H1 (cell line): ENCODE data around the gene IQSEC3. TPM values are rescaled to one million over a fixed set of nuclear protein-coding genes. Genes with fewer than 3 reads are reported as not detected.

Source experiments
- CTCF ChIA-PET: fragments of 300-600 bp; sonication (Branson Sonifier 250); formaldehyde crosslinking; loops from one replicate; lab custom pipeline; 2021; ENCODE audit not compliant: partially characterized antibody; lab: Charles Lee
- POLR2A ChIA-PET: fragments of 300-600 bp; sonication (Branson Sonifier 250); formaldehyde crosslinking; loops from one replicate; lab custom pipeline; 2021; ENCODE audit warnings: inconsistent platforms; ENCODE audit not compliant: partially characterized antibody; lab: Charles Lee
- DNase-seq, 2 experiments: peaks; one replicate each; pipeline versions ENCODE4 v3.0.0 to v3.0.0-alpha.2; 2010 to 2022; ENCODE audit warnings: low spot score in 2 of 2, low read depth in 1 of 2, mixed read lengths in 1 of 2
- FAIRE-seq: peaks from 2 replicates; lab custom pipeline; 2011; peaks lifted over from hg19 to GRCh38; lab: Jason Lieb, UNC
- H2AFZ ChIP-seq: 2 replicates; pipeline ENCODE4 v1.8.1; 2012; ENCODE audit warnings: low read length, inconsistent platforms
- H2AK5ac ChIP-seq: 2 replicates; pipeline ENCODE4 v1.6.1; 2013; ENCODE audit warnings: low read depth, low read length
- H2BK120ac ChIP-seq: replicated peaks from 2 replicates; pipeline ENCODE3; 2013; ENCODE audit warnings: low read depth, low read length, inconsistent platforms
- H2BK12ac ChIP-seq: 2 replicates; pipeline ENCODE4 v1.6.1; 2013; ENCODE audit warnings: low read depth, low read length
- H2BK15ac ChIP-seq: 2 replicates; pipeline ENCODE4 v1.6.1; 2013; ENCODE audit warnings: low read length
- H2BK20ac ChIP-seq: 2 replicates; pipeline ENCODE4 v1.6.1; 2013; ENCODE audit warnings: low read length
- H2BK5ac ChIP-seq: 2 replicates; pipeline ENCODE4 v1.6.1; 2013; ENCODE audit warnings: low read depth, low read length
- H3K14ac ChIP-seq: 2 replicates; pipeline ENCODE4 v1.6.1; 2013; ENCODE audit warnings: inconsistent platforms; ENCODE audit not compliant: insufficient read length
- H3K18ac ChIP-seq: 2 replicates; pipeline ENCODE4 v1.6.1; 2013; ENCODE audit warnings: low read length; ENCODE audit errors: extremely low read depth
- H3K23ac ChIP-seq: 2 replicates; pipeline ENCODE4 v1.6.1; 2013; ENCODE audit warnings: inconsistent platforms; ENCODE audit not compliant: insufficient read length
- H3K23me2 ChIP-seq: 2 replicates; pipeline ENCODE4 v1.6.1; 2013; ENCODE audit warnings: low read depth, low read length
- H3K27ac ChIP-seq: 2 replicates; pipeline ENCODE4 v1.6.1; 2011; ENCODE audit warnings: low read depth, low read length, inconsistent platforms
- H3K27me3 ChIP-seq, 4 experiments: replicated peaks in 1 of 4; 1 replicate in 1 of 4; 2 replicates in 3 of 4; pipeline versions ENCODE4 v1.6.1 to v1.8.1; 2011 to 2013; ENCODE audit warnings: low read length in 3 of 4, mild to moderate bottlenecking in 3 of 4, inconsistent platforms in 2 of 4, mixed read lengths in 2 of 4, moderate library complexity in 1 of 4; ENCODE audit not compliant: control insufficient read depth in 3 of 4, insufficient read depth in 3 of 4; ENCODE audit errors: extremely low read depth in 1 of 4
- H3K36me3 ChIP-seq, 4 experiments: 2 replicates each; pipeline versions ENCODE4 v1.6.1 to v1.8.1; 2011 to 2013; ENCODE audit warnings: mild to moderate bottlenecking in 4 of 4, low read length in 3 of 4, moderate library complexity in 2 of 4, control low read depth in 1 of 4, inconsistent platforms in 1 of 4; ENCODE audit not compliant: insufficient read depth in 4 of 4, control insufficient read depth in 2 of 4
- H3K4ac ChIP-seq: replicated peaks from 2 replicates; pipeline ENCODE3; 2013; ENCODE audit warnings: low read length, low read depth, mixed read lengths, inconsistent platforms; ENCODE audit not compliant: insufficient read length
- H3K4me1 ChIP-seq, 4 experiments: replicated peaks in 1 of 4; 1 replicate in 1 of 4; 2 replicates in 3 of 4; pipeline versions ENCODE4 v1.6.1 to v1.8.1; 2011 to 2013; ENCODE audit warnings: low read length in 3 of 4, inconsistent platforms in 2 of 4, mixed read lengths in 1 of 4; ENCODE audit not compliant: insufficient read depth in 4 of 4, control insufficient read depth in 3 of 4
- H3K4me2 ChIP-seq, 2 experiments: 2 replicates each; pipeline versions ENCODE4 v1.6.1 to v1.8.1; 2011 to 2013; ENCODE audit warnings: low read depth in 2 of 2, low read length in 2 of 2, control low read depth in 1 of 2, inconsistent platforms in 1 of 2, mild to moderate bottlenecking in 1 of 2; ENCODE audit not compliant: insufficient read depth in 1 of 2
- H3K4me3 ChIP-seq, 4 experiments: fragments of 200-600, 300-600 bp in 1 of 4; sonication (generic), shearing (Covaris generic), sonication (Bioruptor Twin) in 1 of 4; 2 replicates each; pipeline versions ENCODE4 v1.5.1 to v1.8.1; 2011 to 2016; ENCODE audit warnings: low read length in 4 of 4, low read depth in 3 of 4, control low read depth in 2 of 4, inconsistent platforms in 2 of 4, mild to moderate bottlenecking in 2 of 4, mixed read lengths in 1 of 4, moderate library complexity in 1 of 4; ENCODE audit not compliant: insufficient read depth in 2 of 4; ENCODE audit errors: extremely low read depth in 1 of 4
- H3K56ac ChIP-seq: replicated peaks from 2 replicates; pipeline ENCODE3; 2013; ENCODE audit warnings: low read depth, mild to moderate bottlenecking, mixed read lengths, low read length, inconsistent platforms; ENCODE audit not compliant: insufficient read length
- H3K79me1 ChIP-seq: 2 replicates; pipeline ENCODE4 v1.6.1; 2013; ENCODE audit warnings: low read depth, low read length, control low read depth
- H3K79me2 ChIP-seq, 2 experiments: 2 replicates each; pipeline versions ENCODE4 v1.6.1 to v1.8.1; 2012 to 2013; ENCODE audit warnings: low read length in 2 of 2, mild to moderate bottlenecking in 2 of 2, inconsistent platforms in 1 of 2; ENCODE audit not compliant: insufficient read depth in 2 of 2, control insufficient read depth in 1 of 2
- H3K9ac ChIP-seq, 4 experiments: replicated peaks in 1 of 4; 1 replicate in 1 of 4; 2 replicates in 3 of 4; pipeline versions ENCODE4 v1.6.1 to v1.8.1; 2011 to 2013; ENCODE audit warnings: low read depth in 3 of 4, low read length in 3 of 4, control low read depth in 2 of 4, mild to moderate bottlenecking in 2 of 4, moderate library complexity in 2 of 4, inconsistent platforms in 1 of 4; ENCODE audit errors: extremely low read depth in 1 of 4
- H3K9me3 ChIP-seq, 2 experiments: 2 replicates each; pipeline versions ENCODE4 v1.6.1 to v1.8.1; 2012 to 2013; ENCODE audit warnings: mild to moderate bottlenecking in 2 of 2, moderate library complexity in 2 of 2, control low read depth in 1 of 2, inconsistent platforms in 1 of 2, low read depth in 1 of 2, low read length in 1 of 2, mixed read lengths in 1 of 2; ENCODE audit not compliant: insufficient read depth in 2 of 2
- H4K20me1 ChIP-seq, 2 experiments: replicated peaks in 1 of 2; 2 replicates each; pipeline versions ENCODE3 to v1.8.1; 2011 to 2013; ENCODE audit warnings: inconsistent platforms in 2 of 2, low read length in 2 of 2, mild to moderate bottlenecking in 1 of 2; ENCODE audit not compliant: insufficient read depth in 2 of 2, control insufficient read depth in 1 of 2
- H4K5ac ChIP-seq: 2 replicates; pipeline ENCODE4 v1.6.1; 2013; ENCODE audit warnings: low read length, low read depth, mixed read lengths, inconsistent platforms; ENCODE audit not compliant: insufficient read length
- H4K8ac ChIP-seq: 2 replicates; pipeline ENCODE4 v1.8.0; 2013; ENCODE audit warnings: mild to moderate bottlenecking, moderate library complexity, low read length, inconsistent platforms; ENCODE audit not compliant: insufficient read depth; ENCODE audit errors: extremely low read depth
- H4K91ac ChIP-seq: replicated peaks from 2 replicates; pipeline ENCODE3; 2013; ENCODE audit warnings: low read length, mixed read lengths, inconsistent platforms; ENCODE audit not compliant: insufficient read length
- ATF3 ChIP-seq: IDR thresholded peaks from 2 replicates; pipeline ENCODE4 v1.6.1; 2011; ENCODE audit warnings: low read depth, mild to moderate bottlenecking, low read length; ENCODE audit not compliant: insufficient read depth
- CHD1 ChIP-seq: IDR thresholded peaks from 2 replicates; pipeline ENCODE4 v1.6.1; 2012; ENCODE audit warnings: low read depth, low read length, improper control_type of control experiment
- E2F6 ChIP-seq: IDR thresholded peaks from 2 replicates; pipeline ENCODE4 v1.6.1; 2012; ENCODE audit warnings: inconsistent platforms
- FOSL1 ChIP-seq: IDR thresholded peaks from 2 replicates; pipeline ENCODE4 v1.6.1; 2011; ENCODE audit warnings: mild to moderate bottlenecking, low read depth, low read length, moderate library complexity; ENCODE audit not compliant: insufficient read depth
- HDAC2 ChIP-seq, 2 experiments: fragments of 300-600 bp in 1 of 2; sonication (generic) in 1 of 2; IDR thresholded peaks; 2 replicates each; pipeline ENCODE4 v1.6.1; 2011 to 2012; ENCODE audit warnings: low read depth in 2 of 2, low read length in 2 of 2, mild to moderate bottlenecking in 2 of 2, moderate library complexity in 2 of 2, borderline replicate concordance in 1 of 2, inconsistent platforms in 1 of 2
- HDAC6 ChIP-seq: IDR thresholded peaks from one replicate; pipeline ENCODE4 v1.7.1; 2012; ENCODE audit warnings: low read depth, mild to moderate bottlenecking, inconsistent platforms, low read length, moderate library complexity
- JUN ChIP-seq: IDR thresholded peaks from 2 replicates; pipeline ENCODE4 v1.6.1; 2011; ENCODE audit warnings: low read depth, mild to moderate bottlenecking, improper control_type of control experiment, low read length
- JUND ChIP-seq: IDR thresholded peaks from 2 replicates; pipeline ENCODE4 v1.6.1; 2011; ENCODE audit warnings: mild to moderate bottlenecking, improper control_type of control experiment, low read length
- KDM1A ChIP-seq: fragments of 200-600, 300-600 bp; sonication (generic); IDR thresholded peaks from 2 replicates; pipeline ENCODE4 v1.7.1; 2016; ENCODE audit warnings: mild to moderate bottlenecking, low read length, borderline replicate concordance
- SAP30 ChIP-seq: fragments of 300-600 bp; sonication (generic); IDR thresholded peaks from 2 replicates; pipeline ENCODE4 v1.7.1; 2012; ENCODE audit warnings: low read length, moderate library complexity, mild to moderate bottlenecking, inconsistent platforms; ENCODE audit not compliant: insufficient read depth, insufficient replicate concordance
- SRF ChIP-seq: IDR thresholded peaks from 2 replicates; pipeline ENCODE4 v1.6.1; 2011; ENCODE audit warnings: mild to moderate bottlenecking, low read depth, low read length, moderate library complexity
- WGBS, 2 experiments: shearing (Covaris generic) in 1 of 2; methylation state at CpG; one replicate each; pipeline versions ENCODE4 v1.1.6 to v1.1.7; 2013 to 2015; ENCODE audit warnings: low lambda C conversion rate in 2 of 2, mixed read lengths in 2 of 2, inconsistent platforms in 1 of 2, low coverage in 1 of 2, missing lambda C conversion rate in 1 of 2; ENCODE audit not compliant: insufficient replicate concordance in 2 of 2, insufficient coverage in 1 of 2, insufficient read length in 1 of 2; ENCODE audit errors: extremely low coverage in 1 of 2, missing lambda C conversion rate in 1 of 2; 5-methylcytosine and 5-hydroxymethylcytosine counted together
- polyA plus RNA-seq, 7 experiments: library from polyadenylated mRNA; depleted of rRNA in 3 of 7; stranded (reverse) in 5 of 7; unstranded in 2 of 7; fragments of >200 nt in 5 of 7; fragments of 200-250 nt in 2 of 7; gene quantifications; 1 replicate in 5 of 7; 2 replicates in 1 of 7; 4 replicates in 1 of 7; pipeline versions ENCODE4 v1.2.1 to v1.2.3, GENCODE V29; 2011 to 2013; ENCODE audit warnings: missing spikeins in 2 of 7, mixed read lengths in 2 of 7
- total RNA-seq: library from RNA; stranded (reverse); fragmentation: NEBNext Ultra II Directional; extraction: Animal tissue kit (Norgen Biotek cat#: 25700); gene quantifications from 2 replicates; pipeline ENCODE4 v1.2.1, GENCODE V29; 2021

Gene IQSEC3
- total and polyA plus RNA-seq, 2 of the 8 experiments (the other 6 are each of a cell fraction or from before 2014, with no cell fraction given), result 1.2 to 3.1 TPM

GRCh38 chr12:144650-145284 lies 78.2 kb downstream of the IQSEC3 start:
- WGBS, 2 experiments, result 76% methylated on average over 5 of the region's 5 CpGs; no CpG with 5 or more reads in 1 of the 2 experiments
- H2BK15ac ChIP-seq, result no peak overlapping the region
- no peaks in the 10 kb centered on the region; the same call in 1 of the 2 replicates for H3K23me2 ChIP-seq
- no peak for DNase-seq
- no peaks in the 10 kb centered on the region for H3K79me1 ChIP-seq
- H4K20me1 ChIP-seq, result no peaks in the 10 kb centered on the region
- H2AFZ ChIP-seq, result no peak overlapping the region
- FAIRE-seq, result no peak
- H4K91ac ChIP-seq, result no peak overlapping the region
- H3K18ac ChIP-seq, result no peak overlapping the region
- no peaks in the 10 kb centered on the region for H3K9me3 ChIP-seq
- no peak overlapping the region for H2BK120ac ChIP-seq
- H3K27me3 ChIP-seq, result peaks cover 0 to 16% (median 9%) of the 10 kb centered on the region in 4 experiments; a peak in 4 of 7 replicates
- H3K9ac ChIP-seq, result no peak overlapping the region
- no peaks in the 10 kb centered on the region for H3K79me2 ChIP-seq
- H3K27ac ChIP-seq, result no peak overlapping the region
- no peak overlapping the region for H2BK20ac ChIP-seq
- peaks cover 4 to 33% (median 18%) of the 10 kb centered on the region in 4 experiments for H3K4me1 ChIP-seq
- no peak overlapping the region for H4K8ac ChIP-seq
- H2AK5ac ChIP-seq, result no peak overlapping the region
- no peak overlapping the region for H3K4ac ChIP-seq
- H4K5ac ChIP-seq, result no peak overlapping the region
- CTCF ChIA-PET, result interaction anchor here (1.1 to 4.7 kb wide), 17 partner anchors 9 to 74 kb away, joined by 3 to 31 read pairs (median 5); no protein-coding TSS in a partner anchor
- no peak overlapping the region for H3K23ac ChIP-seq
- H3K14ac ChIP-seq, result no peak overlapping the region
- H2BK12ac ChIP-seq, result peak overlapping the region; percentile 68; the same call in 1 of the 2 replicates
- no peak overlapping the region for H3K56ac ChIP-seq
- POLR2A ChIA-PET, result interaction anchor here (1.2 to 1.7 kb wide), 4 partner anchors 8 to 37 kb away, joined by 3 to 6 read pairs (median 3); no protein-coding TSS in a partner anchor
- H2BK5ac ChIP-seq, result no peak overlapping the region
- no peaks in the 10 kb centered on the region for H3K36me3 ChIP-seq
- no peak overlapping the region for H3K4me3 ChIP-seq
- H3K4me2 ChIP-seq, result no peak overlapping the region
- no peak for TF ChIP-seq HDAC2 (IDR thresholded peaks at IDR 0.05; ENCODE audit: borderline replicate concordance in 1 of 2, low read depth in 2 of 2, low read length in 2 of 2)
- TF ChIP-seq KDM1A, result no peak
- no peak for TF ChIP-seq HDAC6
- TF ChIP-seq E2F6, result no peak
- no peak for TF ChIP-seq SRF
- no peak for TF ChIP-seq JUN
- no peak for TF ChIP-seq SAP30
- TF ChIP-seq JUND, result no peak
- no peak for TF ChIP-seq ATF3
- no peak for TF ChIP-seq FOSL1
- no peak for TF ChIP-seq CHD1
